HuH-7.5 (cell line): Measurements from ENCODE around the gene LBHD2.
"Not testable (repeated sequence)": the region's sequence is repeated elsewhere in the genome, so short reads cannot be mapped to it uniquely, and the experiment has no call there.

Experiments
- DNase-seq: peaks from one replicate; pipeline ENCODE4 v3.0.0; 2011; ENCODE audit warnings: low spot score

LBHD2 gene

GRCh38 chr14:103104654-103105452 is 20.8 kb downstream of the LBHD2 start:
- peak; percentile 89 for DNase-seq

GRCh38 chr14:103105580-103106150 is 21.7 kb downstream of the LBHD2 start:
- DNase-seq, result no peak

- DNase-seq, result no peak
These were observed 23.4 kb downstream of the LBHD2 start for GRCh38 chr14:103107455-103107854.

GRCh38 chr14:103107941-103108748 is 24.1 kb downstream of the LBHD2 start:
- no peak for DNase-seq

GRCh38 chr14:103108749-103109207 is 24.8 kb downstream of the LBHD2 start:
- DNase-seq, result no peak

- no peak for DNase-seq
These were observed 25.8 kb downstream of the LBHD2 start for GRCh38 chr14:103109535-103110441.

- no peak for DNase-seq
These were observed 26.7 kb downstream of the LBHD2 start for GRCh38 chr14:103110681-103111231.

- no peak for DNase-seq
These were observed 27.3 kb downstream of the LBHD2 start for GRCh38 chr14:103111232-103111868.

GRCh38 chr14:103112400-103113243 is 28.6 kb downstream of the LBHD2 start:
- DNase-seq, result no peak

GRCh38 chr14:103113303-103113702 is 29.3 kb downstream of the LBHD2 start:
- no peak for DNase-seq

- DNase-seq, result no peak
These were observed 29.8 kb downstream of the LBHD2 start for GRCh38 chr14:103113774-103114173.

- not testable (repeated sequence) for DNase-seq
These were observed 31.2 kb downstream of the LBHD2 start for GRCh38 chr14:103115086-103115679.

- DNase-seq, result no peak
These were observed 32.0 kb downstream of the LBHD2 start for GRCh38 chr14:103115845-103116572.

GRCh38 chr14:103116636-103117035 is 32.6 kb downstream of the LBHD2 start:
- DNase-seq, result no peak

GRCh38 chr14:103117499-103117898 is 33.5 kb downstream of the LBHD2 start:
- DNase-seq, result not testable (repeated sequence)

- no peak for DNase-seq
These were observed 34.1 kb downstream of the LBHD2 start for GRCh38 chr14:103118018-103118662.

- DNase-seq, result no peak
These were observed 34.8 kb downstream of the LBHD2 start for GRCh38 chr14:103118663-103119404.

GRCh38 chr14:103119527-103119926 is 35.5 kb downstream of the LBHD2 start:
- not testable (repeated sequence) for DNase-seq
